SH-SY5Y (cell line): ENCODE measurements around the gene MORN1.

Source experiments
- GATA2 ChIP-seq: IDR thresholded peaks from 2 replicates; pipeline ENCODE4 v1.6.1; 2011; ENCODE audit warnings: mild to moderate bottlenecking, low read depth, low read length
- GATA3 ChIP-seq: IDR thresholded peaks from 2 replicates; pipeline ENCODE4 v1.6.1; 2011; ENCODE audit warnings: low read depth, mild to moderate bottlenecking, low read length, moderate library complexity

MORN1 gene

GRCh38 chr1:2334883-2335534, 56.3 kb downstream of the MORN1 start:
- no peak for TF ChIP-seq GATA2
- TF ChIP-seq GATA3, result no peak

DNA sequence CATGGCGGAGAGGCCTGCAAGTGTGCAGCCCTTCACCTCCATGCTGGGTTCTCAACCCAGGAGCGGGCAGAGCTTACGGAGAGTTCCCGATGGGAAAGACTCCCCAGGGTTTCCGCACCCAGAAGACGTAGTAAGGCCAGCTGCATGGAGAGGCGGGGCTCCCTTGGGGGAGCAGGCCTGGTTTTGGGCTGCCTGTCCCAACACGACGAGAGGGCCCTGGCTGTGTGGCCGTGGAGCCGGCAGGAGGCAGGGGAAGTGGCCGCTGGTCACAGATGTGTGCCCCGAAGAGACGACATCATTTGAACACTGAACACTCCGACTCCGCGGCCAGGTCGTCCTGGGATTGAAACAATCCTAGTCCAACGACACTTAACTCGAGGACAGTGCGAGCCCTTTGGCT, 57.0 kb downstream of the MORN1 start:
- no peak for TF ChIP-seq GATA3
- TF ChIP-seq GATA2, result no peak

GRCh38 chr1:2331200-2331544, 60.2 kb downstream of the MORN1 start:
- TF ChIP-seq GATA2, result no peak
- no peak for TF ChIP-seq GATA3

DNA sequence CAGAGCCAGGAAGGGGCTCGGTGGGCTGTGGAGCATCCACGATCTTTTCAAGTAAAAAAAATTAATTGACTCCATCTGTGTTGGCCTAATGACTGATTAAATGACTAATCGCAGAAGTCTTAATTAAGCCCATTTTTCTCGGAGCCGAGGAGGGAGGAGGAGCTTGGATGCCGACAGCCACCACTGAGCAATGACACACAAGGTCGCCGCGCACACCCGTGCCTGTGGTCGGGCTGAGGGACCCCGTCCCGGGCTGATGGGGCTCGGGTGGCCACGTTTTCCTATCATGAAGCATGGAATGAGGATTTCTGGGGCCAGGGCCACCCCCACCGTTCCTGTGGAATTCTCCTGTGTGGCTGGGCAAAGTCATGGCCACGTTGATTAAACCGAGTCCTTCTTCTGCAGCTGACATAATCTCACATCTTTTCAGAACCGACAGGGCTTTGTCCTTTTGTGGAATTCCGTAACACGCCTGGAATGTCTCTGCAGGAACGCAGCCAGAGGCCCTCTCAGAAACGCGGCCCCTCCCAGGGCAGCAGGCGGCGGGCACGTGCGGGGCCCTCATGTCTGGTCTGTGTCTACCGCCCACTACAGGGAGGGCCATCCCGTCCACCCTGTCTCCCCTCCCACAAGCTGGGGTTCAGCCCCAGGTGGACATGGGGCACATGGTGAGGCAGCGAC, 60.7 kb downstream of the MORN1 start:
- no peak for TF ChIP-seq GATA3
- TF ChIP-seq GATA2, result no peak

DNA sequence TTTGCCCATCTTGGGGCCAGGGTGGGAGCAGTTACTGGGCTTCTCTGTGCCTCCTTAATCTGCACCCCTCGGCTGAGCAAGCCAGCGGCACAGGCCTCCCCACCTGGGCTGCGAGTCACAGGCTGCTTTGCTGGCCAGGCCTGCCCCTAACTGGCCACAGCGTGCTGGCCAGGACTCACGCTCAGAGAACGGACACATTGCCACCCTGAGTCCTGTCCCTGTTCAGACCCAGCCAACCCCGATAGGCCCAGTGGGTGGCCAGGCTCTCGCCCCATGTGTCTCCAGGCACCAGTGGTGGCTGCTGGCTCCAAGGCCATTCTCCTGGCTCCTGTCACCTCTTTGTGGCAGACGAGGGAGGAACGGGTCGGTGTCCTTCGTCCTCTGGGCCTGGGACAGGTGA, 61.3 kb downstream of the MORN1 start:
- no peak for TF ChIP-seq GATA2
- no peak for TF ChIP-seq GATA3

GRCh38 chr1:2328676-2329455, 62.5 kb downstream of the MORN1 start:
- TF ChIP-seq GATA2, result no peak
- no peak for TF ChIP-seq GATA3

GRCh38 chr1:2327841-2328240, 63.5 kb downstream of the MORN1 start:
- no peak for TF ChIP-seq GATA2
- TF ChIP-seq GATA3, result no peak

DNA sequence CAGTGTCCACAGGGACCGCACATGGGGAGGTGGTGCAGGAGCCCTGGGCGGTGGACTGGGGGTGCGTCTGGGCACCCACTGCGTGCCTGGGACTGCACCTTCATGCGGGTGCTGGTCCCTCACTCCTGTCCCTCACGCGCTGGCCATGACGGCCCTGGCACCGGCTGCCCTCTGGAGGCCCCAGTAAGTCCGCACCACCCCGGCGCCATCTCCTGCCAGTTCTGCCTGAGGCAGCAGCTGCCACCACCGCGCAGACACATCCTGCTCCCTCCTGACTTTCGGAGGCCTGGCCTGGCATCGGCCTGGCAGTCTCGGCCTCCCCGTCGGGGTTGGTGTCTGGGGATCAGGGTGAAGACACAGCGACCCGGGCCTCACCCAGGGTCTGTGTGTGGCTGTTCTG, 64.8 kb downstream of the MORN1 start:
- TF ChIP-seq GATA2 (no peak), GATA3 (no peak)

GRCh38 chr1:2324553-2325366, 66.6 kb downstream of the MORN1 start:
- TF ChIP-seq GATA2 (no peak), GATA3 (no peak)

DNA sequence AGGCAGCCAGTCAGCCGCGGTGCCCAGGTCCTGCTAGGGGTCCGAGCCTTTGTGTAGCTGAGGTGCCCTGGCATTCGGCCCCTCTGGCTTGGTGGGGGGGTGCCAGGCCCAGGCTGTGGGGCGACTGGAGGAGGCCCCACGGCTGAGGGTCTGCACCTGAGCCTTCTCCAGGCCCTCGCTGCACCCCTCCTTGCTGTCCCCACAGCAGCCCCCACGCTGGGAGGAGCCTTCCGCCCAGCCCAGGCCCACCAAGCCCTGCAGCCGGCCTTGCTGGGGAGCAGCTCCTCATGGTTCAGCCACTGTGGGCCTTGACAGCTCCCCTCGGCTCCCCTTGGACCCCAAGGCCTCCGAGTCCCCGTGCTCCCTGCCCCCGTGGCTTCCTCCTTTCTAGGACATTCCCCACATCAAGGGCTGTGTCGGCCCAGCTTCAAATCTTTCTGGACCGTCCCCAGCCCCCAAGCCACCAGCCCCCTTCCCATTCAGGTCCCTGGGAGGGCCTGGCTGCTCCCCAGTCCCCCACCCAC, 67.8 kb downstream of the MORN1 start:
- no peak for TF ChIP-seq GATA3

DNA sequence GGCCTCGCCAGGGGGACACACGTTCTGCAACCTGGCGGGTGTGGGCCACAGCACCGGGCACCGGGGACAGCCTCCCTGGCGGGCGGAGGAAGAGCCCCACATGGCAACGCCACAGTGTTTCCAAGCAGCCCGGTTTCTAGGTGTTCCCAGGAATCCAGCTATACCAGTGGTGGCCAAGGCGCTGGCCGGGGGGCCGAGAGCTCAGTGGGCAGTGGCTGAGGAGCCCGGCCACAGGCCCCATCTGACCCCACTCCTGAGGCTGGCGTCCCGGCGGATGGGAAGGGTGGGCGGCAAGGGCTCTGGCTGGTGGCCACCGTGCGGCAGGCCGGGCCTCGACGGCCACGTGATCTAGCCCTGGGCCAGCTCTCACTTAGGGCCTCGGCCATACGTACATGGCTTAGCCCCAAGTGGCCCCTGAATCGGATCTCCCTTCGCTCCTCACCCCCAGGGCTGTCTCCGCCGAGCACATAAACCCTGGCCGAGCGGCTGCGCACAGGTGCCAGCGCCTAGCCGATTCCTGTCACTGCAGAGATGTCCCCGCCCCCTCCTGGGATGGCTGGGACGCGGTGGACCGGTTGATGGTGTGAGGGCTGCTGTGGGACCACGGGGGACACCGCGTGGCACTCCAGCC, 68.7 kb downstream of the MORN1 start:
- no peak for TF ChIP-seq GATA3
- no peak for TF ChIP-seq GATA2

DNA sequence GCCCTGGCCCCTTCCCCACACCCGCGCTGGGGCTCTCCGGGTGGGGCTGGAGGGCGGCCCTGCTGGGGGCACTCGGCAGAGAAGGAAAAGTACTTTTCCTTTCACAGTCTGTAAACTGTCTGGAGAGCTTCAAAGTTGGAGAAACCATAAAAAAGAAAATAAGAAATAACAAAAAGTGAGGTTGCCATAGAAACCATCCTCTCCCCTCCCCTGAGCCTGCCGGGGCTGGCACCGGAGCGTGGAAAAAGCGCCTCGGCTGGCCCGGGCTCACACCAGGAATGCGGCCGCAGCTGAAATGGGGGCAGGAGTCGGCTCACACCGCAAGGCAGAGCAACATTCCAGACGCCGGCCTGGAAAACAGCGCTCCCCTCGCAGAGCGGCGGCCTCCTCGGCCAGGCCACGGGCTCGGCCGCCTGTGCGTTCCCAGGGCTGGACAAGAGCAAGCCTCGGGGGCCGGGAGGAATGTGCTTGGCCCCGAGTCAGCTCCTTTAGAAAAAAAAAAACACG, 69.2 kb downstream of the MORN1 start:
- TF ChIP-seq GATA2 (no peak), GATA3 (no peak)

GRCh38 chr1:2320760-2321667, 70.3 kb downstream of the MORN1 start:
- TF ChIP-seq GATA3, result no peak
- TF ChIP-seq GATA2, result no peak
